Spleen (tissue), 7 donors: Measurements from ENCODE around the gene ETV2.

Experiments used
- CTCF ChIP-seq, 11 experiments: fragments of 200-600 bp in 7 of 11; fragments of 450-650 bp in 4 of 11; sonication (generic) in 4 of 11; IDR thresholded peaks in 8 of 11; conservative IDR thresholded peaks in 3 of 11; 1 replicate in 7 of 11; 2 replicates in 4 of 11; pipeline versions ENCODE4 v1.4.0 to v1.8.0; 2016 to 2021; ENCODE audit warnings: antibody characterized with exemption in 11 of 11, inconsistent platforms in 4 of 11, mild to moderate bottlenecking in 1 of 11
- POLR2A ChIP-seq, 3 donors: fragments of 450-650 bp; IDR thresholded peaks; one replicate each; pipeline ENCODE4 v1.5.1; 2017; ENCODE audit warnings: antibody characterized with exemption in 3 of 3, mild to moderate bottlenecking in 1 of 3
- donor health status: DM: no; HTN: no; CAD: no; lungs with moderate emphysema.
- donor health status: DM: no; HTN: no; CAD: no.
- donor health status: DM: no; HTN: no; CAD: no.

- no peak for TF ChIP-seq CTCF (IDR thresholded peaks at IDR 0.05 in 8 of 11, conservative IDR thresholded peaks at IDR 0.05 in 3 of 11)
- TF ChIP-seq POLR2A (IDR thresholded peaks at IDR 0.05): no peak
Observed at GRCh38 chr19:35665604-35666003, 24.1 kb downstream of the ETV2 start.
